ENCODE measurements around the gene EBF3.

The EBF3 gene

GRCh38 chr10:129982825-129983224 is 18.8 kb upstream of the EBF3 start:
- no peak overlapping the region for H3K4me3 ChIP-seq (replicated peaks; ENCODE audit: low read depth, low read length)
- DNase-seq (ENCODE audit: low read depth), result no peak
- TF ChIP-seq, protein P1, sequence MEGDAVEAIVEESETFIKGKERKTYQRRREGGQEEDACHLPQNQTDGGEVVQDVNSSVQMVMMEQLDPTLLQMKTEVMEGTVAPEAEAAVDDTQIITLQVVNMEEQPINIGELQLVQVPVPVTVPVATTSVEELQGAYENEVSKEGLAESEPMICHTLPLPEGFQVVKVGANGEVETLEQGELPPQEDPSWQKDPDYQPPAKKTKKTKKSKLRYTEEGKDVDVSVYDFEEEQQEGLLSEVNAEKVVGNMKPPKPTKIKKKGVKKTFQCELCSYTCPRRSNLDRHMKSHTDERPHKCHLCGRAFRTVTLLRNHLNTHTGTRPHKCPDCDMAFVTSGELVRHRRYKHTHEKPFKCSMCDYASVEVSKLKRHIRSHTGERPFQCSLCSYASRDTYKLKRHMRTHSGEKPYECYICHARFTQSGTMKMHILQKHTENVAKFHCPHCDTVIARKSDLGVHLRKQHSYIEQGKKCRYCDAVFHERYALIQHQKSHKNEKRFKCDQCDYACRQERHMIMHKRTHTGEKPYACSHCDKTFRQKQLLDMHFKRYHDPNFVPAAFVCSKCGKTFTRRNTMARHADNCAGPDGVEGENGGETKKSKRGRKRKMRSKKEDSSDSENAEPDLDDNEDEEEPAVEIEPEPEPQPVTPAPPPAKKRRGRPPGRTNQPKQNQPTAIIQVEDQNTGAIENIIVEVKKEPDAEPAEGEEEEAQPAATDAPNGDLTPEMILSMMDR (IDR thresholded peaks at IDR 0.05; ENCODE audit: low read length, missing control alignments), result no peak

GRCh38 chr10:129978980-129979379 is 14.9 kb upstream of the EBF3 start:
- no peak overlapping the region for H3K4me3 ChIP-seq (replicated peaks; ENCODE audit: low read depth, low read length)
- TF ChIP-seq, protein P1 (IDR thresholded peaks at IDR 0.05; ENCODE audit: low read length, missing control alignments), result no peak
- DNase-seq (ENCODE audit: low read depth), result no peak

DNA sequence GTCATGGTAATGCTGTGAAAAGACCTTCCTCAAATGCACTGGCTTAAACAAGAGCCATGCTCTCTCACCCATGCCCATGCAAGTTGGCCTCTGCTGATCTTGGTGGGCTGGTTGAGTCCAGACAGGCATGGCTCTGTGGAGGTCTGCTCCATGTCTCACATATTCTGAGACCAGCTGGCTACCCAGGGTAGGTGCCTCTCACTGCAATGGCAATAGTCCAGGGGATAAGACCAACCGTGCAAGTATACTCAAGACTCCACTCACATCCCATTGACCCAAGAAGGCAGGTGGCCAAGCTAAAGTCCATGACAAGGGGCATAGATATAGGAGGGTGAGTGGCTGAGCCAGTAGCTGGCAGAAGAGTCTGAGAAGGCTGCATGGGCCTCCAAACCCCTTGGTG is 14.2 kb upstream of the EBF3 start:
- TF ChIP-seq, protein P1 (IDR thresholded peaks at IDR 0.05; ENCODE audit: low read length, missing control alignments), result no peak
- H3K4me3 ChIP-seq (replicated peaks; ENCODE audit: low read depth, low read length), result no peak overlapping the region
- no peak for DNase-seq (ENCODE audit: low read depth)

DNA sequence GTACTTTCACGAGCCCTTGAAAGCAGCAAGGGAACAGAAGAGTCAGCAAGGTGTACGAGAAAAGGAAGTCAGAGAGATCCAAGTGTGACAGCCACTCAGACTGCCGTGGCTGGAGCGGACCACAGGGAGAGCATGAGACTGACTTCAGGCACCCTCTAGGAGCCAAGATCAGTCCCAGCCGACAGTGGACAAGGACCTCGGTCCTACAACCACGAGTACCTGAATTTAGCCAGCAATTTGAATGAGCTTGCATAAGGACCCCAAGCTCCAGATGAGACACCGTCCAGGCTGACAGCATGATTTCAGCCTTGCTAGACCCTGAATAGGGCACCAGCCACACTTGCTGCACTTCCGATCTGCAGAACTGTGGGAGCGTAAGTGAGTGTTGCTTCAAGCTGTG is 13.7 kb upstream of the EBF3 start:
- H3K4me3 ChIP-seq (replicated peaks; ENCODE audit: low read depth, low read length), result no peak overlapping the region
- TF ChIP-seq, protein P1 (IDR thresholded peaks at IDR 0.05; ENCODE audit: low read length, missing control alignments), result no peak
- DNase-seq (ENCODE audit: low read depth), result no peak

DNA sequence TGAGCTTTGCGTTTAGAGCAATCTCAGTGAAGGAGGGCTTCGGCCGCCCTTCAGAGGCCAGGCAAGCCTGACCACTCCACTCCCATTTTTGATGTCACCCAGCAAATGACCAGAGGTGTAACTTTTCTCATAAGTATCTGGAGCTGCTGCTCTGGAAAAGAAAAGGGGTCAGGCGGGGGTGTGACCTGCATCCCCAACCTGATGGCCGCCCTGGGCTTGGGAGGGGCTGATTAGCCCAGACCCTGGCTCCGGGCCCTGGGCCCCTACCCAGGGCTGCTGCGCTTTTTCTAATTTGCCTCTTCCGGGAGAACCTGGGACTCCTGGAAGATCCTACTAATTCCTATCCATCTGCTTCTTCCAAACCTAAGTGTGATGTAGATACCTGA is 9.6 kb upstream of the EBF3 start:
- TF ChIP-seq, protein P1 (IDR thresholded peaks at IDR 0.05; ENCODE audit: low read length, missing control alignments), result no peak
- DNase-seq (ENCODE audit: low read depth), result no peak
- H3K4me3 ChIP-seq (replicated peaks; ENCODE audit: low read depth, low read length), result no peak overlapping the region

- TF ChIP-seq, protein P1 (IDR thresholded peaks at IDR 0.05; ENCODE audit: low read length, missing control alignments), result no peak
These were observed 9.0 kb upstream of the EBF3 start for GRCh38 chr10:129972966-129973673.

More at GRCh38 chr10:129972966-129973673, 9.0 kb upstream of the EBF3 start:
- no peak overlapping the region for H3K4me3 ChIP-seq (replicated peaks; ENCODE audit: low read depth, low read length)
- DNase-seq (ENCODE audit: low read depth), result no peak
